ENCODE results near the gene STK11IP.

Gene STK11IP

GRCh38 chr2:219552382-219553167 is 45.1 kb upstream of the STK11IP start:
- DNase-seq = peak; percentile 85 to 90
- H4K91ac ChIP-seq (ENCODE audit: low read depth, low read length) = peak overlapping the region; percentile 59
- H4K8ac ChIP-seq (ENCODE audit: low read depth, low read length) = peak overlapping the region; percentile 66
- peaks cover 22 to 27% of the 10 kb centered on the region in 2 experiments for H3K36me3 ChIP-seq (ENCODE audit: control insufficient read depth in 1 of 2, insufficient read depth in 2 of 2, low read length in 2 of 2)
- H3K4me2 ChIP-seq (ENCODE audit: low read length) = peak overlapping the region; percentile 99
- H3K4ac ChIP-seq (ENCODE audit: low read depth, low read length) = no peak overlapping the region
- H3K23ac ChIP-seq (ENCODE audit: low read length) = no peak overlapping the region
- peak overlapping the region; percentile 22 for H4K12ac ChIP-seq (ENCODE audit: low read depth, low read length)
- H3K14ac ChIP-seq (ENCODE audit: low read length) = peak overlapping the region; percentile 25
- H3K9me3 ChIP-seq (ENCODE audit: insufficient read depth, low read depth, low read length) = no peaks in the 10 kb centered on the region
- no CpG with 5 or more reads among the region's 99 CpGs for WGBS (ENCODE audit: extremely low coverage, insufficient coverage, insufficient read length)
- H2AK5ac ChIP-seq (ENCODE audit: low read length) = no peak overlapping the region
- peaks cover 2% of the 10 kb centered on the region for H3K79me1 ChIP-seq (ENCODE audit: low read length)
- H3K9ac ChIP-seq (ENCODE audit: low read length) = no peak overlapping the region
- no peaks in the 10 kb centered on the region for H3K27me3 ChIP-seq (ENCODE audit: insufficient read depth, low read length)
- H2BK120ac ChIP-seq (ENCODE audit: insufficient read depth, low read length, poor library complexity) = peak overlapping the region; percentile 29
- peak overlapping the region; percentile 26 for H3K18ac ChIP-seq (ENCODE audit: low read length)
- no peaks in the 10 kb centered on the region for H3K79me2 ChIP-seq (ENCODE audit: control insufficient read depth, insufficient read depth, low read length, poor library complexity)
- peaks cover 12 to 13% of the 10 kb centered on the region in 2 experiments for H3K4me1 ChIP-seq (ENCODE audit: control insufficient read depth in 1 of 2, insufficient read depth in 2 of 2, low read length in 2 of 2)
- H2AFZ ChIP-seq (ENCODE audit: insufficient read depth, low read length, poor library complexity) = peak overlapping the region; percentile 72
- no peak overlapping the region for H3K27ac ChIP-seq (ENCODE audit: low read depth, low read length)
- peak overlapping the region; percentile 79 for H3K4me3 ChIP-seq (ENCODE audit: low read depth, low read length)
- H2BK5ac ChIP-seq (ENCODE audit: low read depth, low read length, poor library complexity) = no peak overlapping the region
- no peak overlapping the region for H2BK12ac ChIP-seq (ENCODE audit: low read length)

GRCh38 chr2:219553168-219553417 is 44.6 kb upstream of the STK11IP start:
- H3K79me2 ChIP-seq (ENCODE audit: control insufficient read depth, insufficient read depth, low read length, poor library complexity) = no peaks in the 10 kb centered on the region
- no peak overlapping the region for H2BK12ac ChIP-seq (ENCODE audit: low read length)
- H3K79me1 ChIP-seq (ENCODE audit: low read length) = peaks cover 2% of the 10 kb centered on the region
- H4K91ac ChIP-seq (ENCODE audit: low read depth, low read length) = no peak overlapping the region
- H3K23ac ChIP-seq (ENCODE audit: low read length) = no peak overlapping the region
- H3K18ac ChIP-seq (ENCODE audit: low read length) = no peak overlapping the region
- H3K4me2 ChIP-seq (ENCODE audit: low read length) = peak overlapping the region; percentile 99
- H3K27me3 ChIP-seq (ENCODE audit: insufficient read depth, low read length) = no peaks in the 10 kb centered on the region
- no peak overlapping the region for H3K14ac ChIP-seq (ENCODE audit: low read length)
- no peak overlapping the region for H3K9ac ChIP-seq (ENCODE audit: low read length)
- no peak for DNase-seq
- no peak overlapping the region for H3K4ac ChIP-seq (ENCODE audit: low read depth, low read length)
- no peak overlapping the region for H2BK5ac ChIP-seq (ENCODE audit: low read depth, low read length, poor library complexity)
- H3K9me3 ChIP-seq (ENCODE audit: insufficient read depth, low read depth, low read length) = no peaks in the 10 kb centered on the region
- H3K4me3 ChIP-seq (ENCODE audit: low read depth, low read length) = no peak overlapping the region
- H2BK120ac ChIP-seq (ENCODE audit: insufficient read depth, low read length, poor library complexity) = no peak overlapping the region
- no peak overlapping the region for H2AK5ac ChIP-seq (ENCODE audit: low read length)
- WGBS (ENCODE audit: extremely low coverage, insufficient coverage, insufficient read length) = no CpG with 5 or more reads among the region's 7 CpGs
- peak overlapping the region; percentile 72 for H2AFZ ChIP-seq (ENCODE audit: insufficient read depth, low read length, poor library complexity)
- no peak overlapping the region for H3K27ac ChIP-seq (ENCODE audit: low read depth, low read length)
- H3K36me3 ChIP-seq (ENCODE audit: control insufficient read depth in 1 of 2, insufficient read depth in 2 of 2, low read length in 2 of 2) = peaks cover 27 to 33% of the 10 kb centered on the region in 2 experiments
- no peak overlapping the region for H4K8ac ChIP-seq (ENCODE audit: low read depth, low read length)
- no peak overlapping the region for H4K12ac ChIP-seq (ENCODE audit: low read depth, low read length)
- peaks cover 12 to 13% of the 10 kb centered on the region in 2 experiments for H3K4me1 ChIP-seq (ENCODE audit: control insufficient read depth in 1 of 2, insufficient read depth in 2 of 2, low read length in 2 of 2)

- no peak overlapping the region for H3K23ac ChIP-seq (ENCODE audit: low read length)
- H3K4me3 ChIP-seq (ENCODE audit: low read depth, low read length) = no peak overlapping the region
- H3K4me2 ChIP-seq (ENCODE audit: low read length) = no peak overlapping the region
- H2BK5ac ChIP-seq (ENCODE audit: low read depth, low read length, poor library complexity) = no peak overlapping the region
- no peak overlapping the region for H3K9ac ChIP-seq (ENCODE audit: low read length)
- DNase-seq = no peak
- WGBS (ENCODE audit: extremely low coverage, insufficient coverage, insufficient read length) = no CpG with 5 or more reads among the region's 12 CpGs
- peaks cover 2% of the 10 kb centered on the region for H3K79me1 ChIP-seq (ENCODE audit: low read length)
- no peak overlapping the region for H2AK5ac ChIP-seq (ENCODE audit: low read length)
- no peak overlapping the region for H2BK120ac ChIP-seq (ENCODE audit: insufficient read depth, low read length, poor library complexity)
- no peaks in the 10 kb centered on the region for H3K27me3 ChIP-seq (ENCODE audit: insufficient read depth, low read length)
- no peak overlapping the region for H3K14ac ChIP-seq (ENCODE audit: low read length)
- no peak overlapping the region for H2BK12ac ChIP-seq (ENCODE audit: low read length)
- H4K91ac ChIP-seq (ENCODE audit: low read depth, low read length) = no peak overlapping the region
- no peak overlapping the region for H4K12ac ChIP-seq (ENCODE audit: low read depth, low read length)
- no peak overlapping the region for H4K8ac ChIP-seq (ENCODE audit: low read depth, low read length)
- no peak overlapping the region for H2AFZ ChIP-seq (ENCODE audit: insufficient read depth, low read length, poor library complexity)
- H3K36me3 ChIP-seq (ENCODE audit: control insufficient read depth in 1 of 2, insufficient read depth in 2 of 2, low read length in 2 of 2) = peaks cover 32 to 37% of the 10 kb centered on the region in 2 experiments
- no peaks in the 10 kb centered on the region for H3K9me3 ChIP-seq (ENCODE audit: insufficient read depth, low read depth, low read length)
- no peak overlapping the region for H3K18ac ChIP-seq (ENCODE audit: low read length)
- H3K4ac ChIP-seq (ENCODE audit: low read depth, low read length) = no peak overlapping the region
- H3K79me2 ChIP-seq (ENCODE audit: control insufficient read depth, insufficient read depth, low read length, poor library complexity) = no peaks in the 10 kb centered on the region
- H3K4me1 ChIP-seq (ENCODE audit: control insufficient read depth in 1 of 2, insufficient read depth in 2 of 2, low read length in 2 of 2) = peaks cover 12 to 13% of the 10 kb centered on the region in 2 experiments
- H3K27ac ChIP-seq (ENCODE audit: low read depth, low read length) = no peak overlapping the region
These were observed 44.1 kb upstream of the STK11IP start for GRCh38 chr2:219553463-219553963.

GRCh38 chr2:219554350-219554749 is 43.3 kb upstream of the STK11IP start:
- peaks cover 36 to 44% of the 10 kb centered on the region in 2 experiments for H3K36me3 ChIP-seq (ENCODE audit: control insufficient read depth in 1 of 2, insufficient read depth in 2 of 2, low read length in 2 of 2)
- no peak overlapping the region for H3K4me2 ChIP-seq (ENCODE audit: low read length)
- H3K18ac ChIP-seq (ENCODE audit: low read length) = no peak overlapping the region
- H2AFZ ChIP-seq (ENCODE audit: insufficient read depth, low read length, poor library complexity) = no peak overlapping the region
- no peak for DNase-seq
- no CpG with 5 or more reads among the region's 15 CpGs for WGBS (ENCODE audit: extremely low coverage, insufficient coverage, insufficient read length)
- H3K9me3 ChIP-seq (ENCODE audit: insufficient read depth, low read depth, low read length) = no peaks in the 10 kb centered on the region
- H3K4me1 ChIP-seq (ENCODE audit: control insufficient read depth in 1 of 2, insufficient read depth in 2 of 2, low read length in 2 of 2) = peaks cover 12 to 13% of the 10 kb centered on the region in 2 experiments
- no peak overlapping the region for H4K8ac ChIP-seq (ENCODE audit: low read depth, low read length)
- H3K27ac ChIP-seq (ENCODE audit: low read depth, low read length) = no peak overlapping the region
- no peak overlapping the region for H4K91ac ChIP-seq (ENCODE audit: low read depth, low read length)
- no peak overlapping the region for H2BK12ac ChIP-seq (ENCODE audit: low read length)
- H2BK120ac ChIP-seq (ENCODE audit: insufficient read depth, low read length, poor library complexity) = no peak overlapping the region
- H3K27me3 ChIP-seq (ENCODE audit: insufficient read depth, low read length) = no peaks in the 10 kb centered on the region
- H3K4ac ChIP-seq (ENCODE audit: low read depth, low read length) = no peak overlapping the region
- H3K14ac ChIP-seq (ENCODE audit: low read length) = no peak overlapping the region
- no peak overlapping the region for H4K12ac ChIP-seq (ENCODE audit: low read depth, low read length)
- H2BK5ac ChIP-seq (ENCODE audit: low read depth, low read length, poor library complexity) = no peak overlapping the region
- H3K79me2 ChIP-seq (ENCODE audit: control insufficient read depth, insufficient read depth, low read length, poor library complexity) = no peaks in the 10 kb centered on the region
- no peak overlapping the region for H2AK5ac ChIP-seq (ENCODE audit: low read length)
- no peak overlapping the region for H3K9ac ChIP-seq (ENCODE audit: low read length)
- H3K23ac ChIP-seq (ENCODE audit: low read length) = no peak overlapping the region
- H3K4me3 ChIP-seq (ENCODE audit: low read depth, low read length) = no peak overlapping the region
- H3K79me1 ChIP-seq (ENCODE audit: low read length) = peaks cover 2% of the 10 kb centered on the region

All from trophoblast cell (in vitro differentiated cells and primary cell).